OCI-LY3 (cell line): Measurements from ENCODE around the gene SPNS2.

Source experiments
- H2AFZ ChIP-seq: fragments of 200-600, 300-600 bp; shearing (Covaris generic); 2 replicates; pipeline ENCODE4 v1.6.0; 2014; ENCODE audit warnings: antibody characterized with exemption, low read depth, low read length
- H3K27ac ChIP-seq: fragments of 200-600, 300-600 bp; sonication (generic); 2 replicates; pipeline ENCODE4 v1.5.1; 2014; ENCODE audit warnings: mild to moderate bottlenecking, low read length, moderate library complexity, mixed read lengths
- H3K27me3 ChIP-seq: fragments of 200-600, 300-600 bp; sonication (generic); 2 replicates; pipeline ENCODE4 v1.6.1; 2014; ENCODE audit warnings: low read depth, low read length, mixed read lengths
- H3K36me3 ChIP-seq: fragments of 200-600, 300-600 bp; sonication (generic); replicated peaks from 2 replicates; pipeline ENCODE3; 2014; ENCODE audit warnings: low read depth, low read length, mixed read lengths
- H3K4me1 ChIP-seq: fragments of 300-600, 200-600 bp; sonication (generic); 2 replicates; pipeline ENCODE4 v1.6.1; 2014; ENCODE audit warnings: low read length, mixed read lengths
- H3K4me2 ChIP-seq: fragments of 200-600, 300-600 bp; sonication (generic); 2 replicates; pipeline ENCODE4 v1.6.1; 2014; ENCODE audit warnings: low read length, mixed read lengths
- H3K4me3 ChIP-seq: fragments of 300-600, 200-600 bp; sonication (generic); 2 replicates; pipeline ENCODE4 v1.5.1; 2014; ENCODE audit warnings: antibody characterized with exemption, mild to moderate bottlenecking, low read length, moderate library complexity
- H3K79me2 ChIP-seq: fragments of 300-600, 200-600 bp; shearing (Covaris generic); 2 replicates; pipeline ENCODE4 v1.6.1; 2014; ENCODE audit warnings: mild to moderate bottlenecking, low read length, mixed read lengths
- H3K9ac ChIP-seq: fragments of 300-600, 200-600 bp; shearing (Covaris generic); 2 replicates; pipeline ENCODE4 v1.6.0; 2014; ENCODE audit warnings: mild to moderate bottlenecking, low read length, moderate library complexity
- H3K9me3 ChIP-seq: fragments of 200-600, 300-600 bp; shearing (Covaris generic); 2 replicates; pipeline ENCODE4 v1.6.1; 2014; ENCODE audit warnings: low read length, mixed read lengths; ENCODE audit not compliant: insufficient read depth
- H4K20me1 ChIP-seq: fragments of 200-600, 300-600 bp; sonication (generic); 2 replicates; pipeline ENCODE4 v1.6.1; 2016; ENCODE audit warnings: low read length, mixed read lengths; ENCODE audit not compliant: insufficient read depth
- EZH2phosphoT487 ChIP-seq: fragments of 200-600 bp; shearing (Covaris generic); IDR thresholded peaks from 2 replicates; pipeline ENCODE4 v1.6.1; 2018; ENCODE audit warnings: antibody characterized with exemption, mixed run types, low read depth
- TF ChIP-seq, protein P1 (sequence below): fragments of 200-600, 300-600 bp; sonication (generic); IDR thresholded peaks from 2 replicates; pipeline ENCODE4 v1.5.1; 2014; ENCODE audit warnings: antibody characterized with exemption, low read length, low read depth

SPNS2 gene

DNA sequence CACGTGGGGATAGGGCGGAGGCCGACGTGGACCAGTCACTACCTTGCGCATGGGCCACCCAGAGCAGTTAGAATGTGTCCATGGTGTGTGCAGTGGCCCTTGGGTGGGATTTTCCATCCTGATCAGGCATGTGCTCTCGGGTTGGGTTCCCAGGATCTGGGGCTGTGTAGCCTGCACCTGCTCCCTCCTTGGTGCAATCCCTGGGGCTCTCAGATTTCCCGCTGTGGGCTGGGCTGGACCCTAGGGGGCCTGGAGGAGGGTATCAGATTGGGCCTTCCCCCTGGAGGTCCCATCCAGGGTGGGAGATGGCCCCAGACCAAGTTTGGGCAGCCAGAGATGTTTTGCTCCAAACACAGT is 86.9 kb downstream of the SPNS2 start:
- H2AFZ ChIP-seq = no peak overlapping the region
- no peak overlapping the region for H3K4me3 ChIP-seq
- no peaks in the 10 kb centered on the region for H4K20me1 ChIP-seq
- no peak overlapping the region for H3K9ac ChIP-seq
- no peaks in the 10 kb centered on the region for H3K36me3 ChIP-seq
- no peaks in the 10 kb centered on the region for H3K79me2 ChIP-seq
- no peaks in the 10 kb centered on the region for H3K27me3 ChIP-seq
- H3K4me1 ChIP-seq = no peaks in the 10 kb centered on the region
- no peak overlapping the region for H3K4me2 ChIP-seq
- H3K9me3 ChIP-seq = no peaks in the 10 kb centered on the region
- H3K27ac ChIP-seq = no peak overlapping the region
- TF ChIP-seq EZH2phosphoT487 = no peak
- TF ChIP-seq, protein P1, sequence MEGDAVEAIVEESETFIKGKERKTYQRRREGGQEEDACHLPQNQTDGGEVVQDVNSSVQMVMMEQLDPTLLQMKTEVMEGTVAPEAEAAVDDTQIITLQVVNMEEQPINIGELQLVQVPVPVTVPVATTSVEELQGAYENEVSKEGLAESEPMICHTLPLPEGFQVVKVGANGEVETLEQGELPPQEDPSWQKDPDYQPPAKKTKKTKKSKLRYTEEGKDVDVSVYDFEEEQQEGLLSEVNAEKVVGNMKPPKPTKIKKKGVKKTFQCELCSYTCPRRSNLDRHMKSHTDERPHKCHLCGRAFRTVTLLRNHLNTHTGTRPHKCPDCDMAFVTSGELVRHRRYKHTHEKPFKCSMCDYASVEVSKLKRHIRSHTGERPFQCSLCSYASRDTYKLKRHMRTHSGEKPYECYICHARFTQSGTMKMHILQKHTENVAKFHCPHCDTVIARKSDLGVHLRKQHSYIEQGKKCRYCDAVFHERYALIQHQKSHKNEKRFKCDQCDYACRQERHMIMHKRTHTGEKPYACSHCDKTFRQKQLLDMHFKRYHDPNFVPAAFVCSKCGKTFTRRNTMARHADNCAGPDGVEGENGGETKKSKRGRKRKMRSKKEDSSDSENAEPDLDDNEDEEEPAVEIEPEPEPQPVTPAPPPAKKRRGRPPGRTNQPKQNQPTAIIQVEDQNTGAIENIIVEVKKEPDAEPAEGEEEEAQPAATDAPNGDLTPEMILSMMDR = no peak

DNA sequence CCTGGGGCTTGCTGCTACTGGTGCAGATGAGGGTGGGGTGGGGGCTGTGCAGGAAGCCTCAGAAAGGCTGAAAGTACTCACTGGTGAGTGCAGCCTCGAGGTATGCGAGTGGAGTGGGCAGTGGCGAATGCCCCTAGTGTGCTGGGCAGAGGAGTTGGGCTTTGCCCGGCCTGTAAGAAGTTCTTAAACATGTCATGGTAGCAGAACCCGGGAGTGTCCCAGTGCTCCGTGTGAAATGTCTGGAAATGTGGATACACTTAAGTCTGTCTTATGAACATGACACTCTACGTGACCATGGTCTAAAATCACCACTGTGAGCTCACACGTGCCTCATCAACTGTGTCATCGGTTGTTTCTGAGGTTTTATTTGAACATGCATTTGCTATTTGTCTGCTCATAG is 87.4 kb downstream of the SPNS2 start:
- Histone ChIP-seq H3K4me1 (no peaks in the 10 kb centered on the region), H3K79me2 (no peaks in the 10 kb centered on the region), H2AFZ (no peak overlapping the region), H3K27me3 (no peaks in the 10 kb centered on the region), H3K4me2 (no peak overlapping the region), H3K9me3 (no peaks in the 10 kb centered on the region), H3K27ac (no peak overlapping the region), H4K20me1 (no peaks in the 10 kb centered on the region), H3K4me3 (no peak overlapping the region), H3K36me3 (no peaks in the 10 kb centered on the region), H3K9ac (no peak overlapping the region)
- TF ChIP-seq, protein P1 = no peak
- TF ChIP-seq EZH2phosphoT487 = no peak

DNA sequence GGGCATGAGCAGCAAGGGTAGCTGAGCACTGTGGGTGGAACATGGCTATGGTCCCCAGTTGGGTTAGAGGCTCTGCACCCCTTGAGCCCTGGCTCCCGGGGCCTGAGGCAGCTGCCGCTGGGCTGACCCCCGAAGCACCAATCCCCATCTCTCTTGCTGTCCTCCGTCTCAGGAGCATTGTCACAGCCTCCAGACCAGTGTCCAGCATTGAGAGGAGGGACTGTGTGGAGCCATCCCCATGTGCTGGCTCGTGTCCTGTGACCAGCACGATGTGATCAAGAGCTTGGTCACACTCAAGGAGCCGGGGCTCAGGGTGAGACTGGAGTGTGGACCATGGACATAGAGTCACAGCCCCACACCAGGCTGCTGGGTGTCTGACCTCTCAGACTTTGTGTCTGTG is 88.5 kb downstream of the SPNS2 start:
- Histone ChIP-seq H3K79me2 (no peaks in the 10 kb centered on the region), H3K4me3 (no peak overlapping the region), H4K20me1 (no peaks in the 10 kb centered on the region), H3K9me3 (no peaks in the 10 kb centered on the region), H3K27me3 (no peaks in the 10 kb centered on the region), H2AFZ (no peak overlapping the region), H3K4me1 (no peaks in the 10 kb centered on the region), H3K27ac (no peak overlapping the region), H3K4me2 (no peak overlapping the region), H3K36me3 (no peaks in the 10 kb centered on the region), H3K9ac (no peak overlapping the region)
- TF ChIP-seq EZH2phosphoT487 = no peak
- TF ChIP-seq, protein P1 = no peak

DNA sequence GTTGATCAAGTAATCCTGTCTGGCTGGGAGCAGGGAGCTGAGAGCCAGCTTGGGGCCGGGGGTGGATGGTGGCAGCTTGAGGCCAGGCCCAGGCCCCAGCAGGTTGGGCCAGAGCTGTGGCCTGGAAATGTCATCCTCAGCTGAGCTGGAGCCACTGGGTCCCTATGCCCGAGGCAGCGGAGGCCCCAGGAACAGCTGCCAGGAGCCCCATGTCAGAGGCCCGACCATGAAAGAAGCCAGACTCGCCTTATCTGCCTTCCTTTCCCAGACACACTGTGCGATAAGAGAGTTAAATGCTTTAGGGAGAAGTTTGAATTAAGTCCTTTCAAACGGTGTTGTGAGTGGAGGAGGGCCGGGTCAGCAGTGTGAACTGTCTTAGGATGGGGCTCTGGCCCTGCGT is 89.1 kb downstream of the SPNS2 start:
- no peaks in the 10 kb centered on the region for H3K9me3 ChIP-seq
- H3K9ac ChIP-seq = no peak overlapping the region
- no peaks in the 10 kb centered on the region for H3K36me3 ChIP-seq
- no peak overlapping the region for H3K27ac ChIP-seq
- no peaks in the 10 kb centered on the region for H4K20me1 ChIP-seq
- H2AFZ ChIP-seq = no peak overlapping the region
- no peaks in the 10 kb centered on the region for H3K4me1 ChIP-seq
- H3K79me2 ChIP-seq = no peaks in the 10 kb centered on the region
- no peak for TF ChIP-seq EZH2phosphoT487
- TF ChIP-seq, protein P1 = no peak
- H3K27me3 ChIP-seq = no peaks in the 10 kb centered on the region
- no peak overlapping the region for H3K4me3 ChIP-seq
- H3K4me2 ChIP-seq = no peak overlapping the region
